Measurements from ENCODE around the gene TFAP2B.

TFAP2B gene

DNA sequence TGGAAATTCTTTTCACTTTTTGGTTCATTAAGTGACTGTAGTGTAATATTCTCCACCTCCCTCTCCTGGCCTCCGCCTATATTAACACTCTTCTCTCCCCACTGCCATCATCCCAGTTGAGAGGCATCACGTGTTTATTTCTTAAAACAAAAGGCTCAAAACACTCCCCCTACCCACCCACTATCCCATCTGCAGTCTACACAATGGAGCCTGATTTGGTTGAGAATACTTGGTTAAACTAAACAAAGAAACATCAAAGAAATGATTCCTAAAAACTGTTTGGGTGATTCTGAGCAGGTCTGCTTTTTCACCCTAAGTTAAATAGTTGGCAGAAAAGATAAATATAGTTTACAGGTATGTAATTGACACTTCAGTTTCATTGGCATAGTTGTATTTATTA lies 5.9 kb downstream of the TFAP2B start:
- Histone ChIP-seq H2BK120ac (ENCODE audit: insufficient read depth, low read length, poor library complexity) (no peak overlapping the region), H2BK5ac (ENCODE audit: low read depth, low read length, poor library complexity) (no peak overlapping the region), H2BK12ac (ENCODE audit: low read length) (no peak overlapping the region), H3K23ac (ENCODE audit: low read length) (no peak overlapping the region), H3K79me2 (ENCODE audit: control insufficient read depth, insufficient read depth, low read length, poor library complexity) (no peaks in the 10 kb centered on the region), H3K79me1 (ENCODE audit: low read length) (peaks cover 16% of the 10 kb centered on the region), H3K4me3 (ENCODE audit: low read depth, low read length) (no peak overlapping the region), H3K4me2 (ENCODE audit: low read length) (no peak overlapping the region), H2AK5ac (ENCODE audit: low read length) (no peak overlapping the region), H4K8ac (ENCODE audit: low read depth, low read length) (no peak overlapping the region), H3K4me1 (ENCODE audit: control insufficient read depth in 1 of 2, insufficient read depth in 2 of 2, low read length in 2 of 2) (peaks cover 6 to 8% of the 10 kb centered on the region in 2 experiments), H3K4ac (ENCODE audit: low read depth, low read length) (no peak overlapping the region), H2AFZ (ENCODE audit: insufficient read depth, low read length, poor library complexity) (no peak overlapping the region), H3K9me3 (ENCODE audit: insufficient read depth, low read depth, low read length) (no peaks in the 10 kb centered on the region), H3K27ac (ENCODE audit: low read depth, low read length) (no peak overlapping the region), H4K12ac (ENCODE audit: low read depth, low read length) (no peak overlapping the region), H4K91ac (ENCODE audit: low read depth, low read length) (no peak overlapping the region), H3K36me3 (ENCODE audit: control insufficient read depth in 1 of 2, insufficient read depth in 2 of 2, low read length in 2 of 2) (no peaks in the 10 kb centered on the region), H3K27me3 (ENCODE audit: insufficient read depth, low read length) (peaks cover 8% of the 10 kb centered on the region), H3K9ac (ENCODE audit: low read length) (no peak overlapping the region), H3K18ac (ENCODE audit: low read length) (no peak overlapping the region), H3K14ac (ENCODE audit: low read length) (no peak overlapping the region)
- no peak for DNase-seq
- WGBS (ENCODE audit: extremely low coverage, insufficient coverage, insufficient read length): no CpG with 5 or more reads among the region's 2 CpGs

- no peak overlapping the region for H4K8ac ChIP-seq (ENCODE audit: low read depth, low read length)
- H3K23ac ChIP-seq (ENCODE audit: low read length): no peak overlapping the region
- no CpG with 5 or more reads among the region's 16 CpGs for WGBS (ENCODE audit: extremely low coverage, insufficient coverage, insufficient read length)
- no peak overlapping the region for H3K4me3 ChIP-seq (ENCODE audit: low read depth, low read length)
- no peak overlapping the region for H4K12ac ChIP-seq (ENCODE audit: low read depth, low read length)
- no peak overlapping the region for H2AK5ac ChIP-seq (ENCODE audit: low read length)
- no peaks in the 10 kb centered on the region for H3K79me2 ChIP-seq (ENCODE audit: control insufficient read depth, insufficient read depth, low read length, poor library complexity)
- no peak overlapping the region for H3K4ac ChIP-seq (ENCODE audit: low read depth, low read length)
- peaks cover 8% of the 10 kb centered on the region for H3K79me1 ChIP-seq (ENCODE audit: low read length)
- no peak for DNase-seq
- H3K27me3 ChIP-seq (ENCODE audit: insufficient read depth, low read length): peaks cover 8% of the 10 kb centered on the region
- no peak overlapping the region for H3K18ac ChIP-seq (ENCODE audit: low read length)
- H4K91ac ChIP-seq (ENCODE audit: low read depth, low read length): no peak overlapping the region
- H3K4me2 ChIP-seq (ENCODE audit: low read length): no peak overlapping the region
- no peak overlapping the region for H3K9ac ChIP-seq (ENCODE audit: low read length)
- H2BK12ac ChIP-seq (ENCODE audit: low read length): no peak overlapping the region
- H2AFZ ChIP-seq (ENCODE audit: insufficient read depth, low read length, poor library complexity): no peak overlapping the region
- H3K36me3 ChIP-seq (ENCODE audit: control insufficient read depth in 1 of 2, insufficient read depth in 2 of 2, low read length in 2 of 2): no peaks in the 10 kb centered on the region
- H2BK120ac ChIP-seq (ENCODE audit: insufficient read depth, low read length, poor library complexity): no peak overlapping the region
- no peaks in the 10 kb centered on the region for H3K9me3 ChIP-seq (ENCODE audit: insufficient read depth, low read depth, low read length)
- no peak overlapping the region for H3K14ac ChIP-seq (ENCODE audit: low read length)
- H3K27ac ChIP-seq (ENCODE audit: low read depth, low read length): no peak overlapping the region
- H2BK5ac ChIP-seq (ENCODE audit: low read depth, low read length, poor library complexity): no peak overlapping the region
- H3K4me1 ChIP-seq (ENCODE audit: control insufficient read depth in 1 of 2, insufficient read depth in 2 of 2, low read length in 2 of 2): peaks cover 5 to 6% of the 10 kb centered on the region in 2 experiments
Measured at GRCh38 chr6:50825375-50826036, 6.8 kb downstream of the TFAP2B start.

DNA sequence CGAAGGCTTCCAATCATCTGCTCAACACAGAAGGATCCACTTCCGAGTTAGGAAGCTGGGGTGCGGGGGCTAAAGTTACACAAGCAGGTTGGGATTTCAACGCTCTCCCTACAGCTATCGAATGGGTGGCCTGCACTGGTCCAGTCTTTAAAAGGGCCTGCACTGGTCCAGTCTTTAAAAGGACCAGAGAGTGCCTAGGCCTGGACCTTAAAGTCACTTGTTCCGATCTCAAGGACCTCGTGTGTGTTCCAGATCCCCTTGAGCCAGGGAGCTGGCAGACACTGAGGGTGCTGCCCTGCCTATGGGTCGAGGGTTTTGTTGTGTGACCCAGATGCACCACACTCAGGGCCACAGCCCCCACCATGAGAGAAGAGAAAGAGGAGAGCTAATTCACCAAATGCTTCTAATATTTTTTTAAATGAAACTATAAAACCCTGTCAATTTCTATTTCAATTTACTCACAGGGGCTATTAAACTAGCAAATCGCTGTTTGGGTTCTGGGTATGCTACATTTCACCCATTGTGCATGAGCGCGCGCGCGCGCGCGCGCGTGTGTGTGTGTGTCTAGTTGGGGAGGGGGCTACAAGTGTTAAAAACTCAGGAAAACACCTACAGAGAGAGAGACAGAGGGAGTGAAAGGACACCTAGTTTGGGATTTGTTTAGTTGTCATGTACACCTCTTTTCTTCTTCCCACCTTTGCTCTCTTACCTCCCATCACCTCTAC lies 7.5 kb downstream of the TFAP2B start:
- Histone ChIP-seq H3K18ac (ENCODE audit: low read length) (no peak overlapping the region), H3K14ac (ENCODE audit: low read length) (no peak overlapping the region), H3K4ac (ENCODE audit: low read depth, low read length) (no peak overlapping the region), H2BK12ac (ENCODE audit: low read length) (no peak overlapping the region), H3K23ac (ENCODE audit: low read length) (no peak overlapping the region), H2BK5ac (ENCODE audit: low read depth, low read length, poor library complexity) (no peak overlapping the region), H3K4me1 (ENCODE audit: control insufficient read depth in 1 of 2, insufficient read depth in 2 of 2, low read length in 2 of 2) (peaks cover 5 to 6% of the 10 kb centered on the region in 2 experiments), H4K12ac (ENCODE audit: low read depth, low read length) (no peak overlapping the region), H3K9ac (ENCODE audit: low read length) (no peak overlapping the region), H3K27me3 (ENCODE audit: insufficient read depth, low read length) (peaks cover 8% of the 10 kb centered on the region), H2BK120ac (ENCODE audit: insufficient read depth, low read length, poor library complexity) (no peak overlapping the region), H3K79me1 (ENCODE audit: low read length) (peaks cover 8% of the 10 kb centered on the region), H3K4me2 (ENCODE audit: low read length) (no peak overlapping the region), H3K9me3 (ENCODE audit: insufficient read depth, low read depth, low read length) (no peaks in the 10 kb centered on the region), H3K36me3 (ENCODE audit: control insufficient read depth in 1 of 2, insufficient read depth in 2 of 2, low read length in 2 of 2) (no peaks in the 10 kb centered on the region), H4K8ac (ENCODE audit: low read depth, low read length) (no peak overlapping the region), H4K91ac (ENCODE audit: low read depth, low read length) (no peak overlapping the region), H3K4me3 (ENCODE audit: low read depth, low read length) (no peak overlapping the region), H3K27ac (ENCODE audit: low read depth, low read length) (no peak overlapping the region), H3K79me2 (ENCODE audit: control insufficient read depth, insufficient read depth, low read length, poor library complexity) (no peaks in the 10 kb centered on the region), H2AK5ac (ENCODE audit: low read length) (no peak overlapping the region), H2AFZ (ENCODE audit: insufficient read depth, low read length, poor library complexity) (no peak overlapping the region)
- no peak for DNase-seq
- WGBS (ENCODE audit: extremely low coverage, insufficient coverage, insufficient read length): no CpG with 5 or more reads among the region's 19 CpGs

DNA sequence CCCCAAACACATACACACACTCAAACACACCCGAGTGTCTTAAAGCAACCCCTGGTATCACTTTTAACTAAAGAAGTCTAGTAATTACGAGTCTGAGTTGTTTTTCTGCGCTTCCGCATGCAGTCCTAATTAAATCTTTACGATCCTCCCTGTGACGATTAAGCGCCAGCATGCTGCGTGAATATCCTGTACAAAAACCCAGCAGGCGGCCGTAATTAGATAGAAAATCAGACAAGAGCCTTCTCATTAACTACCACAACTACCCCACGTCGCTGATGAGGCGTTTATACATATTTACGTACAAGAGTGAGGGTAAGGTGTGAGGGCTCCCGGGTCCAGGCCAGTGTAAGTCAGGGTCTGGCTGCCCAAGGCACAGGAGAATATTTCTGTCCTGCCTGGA lies 8.1 kb downstream of the TFAP2B start:
- H3K14ac ChIP-seq (ENCODE audit: low read length): no peak overlapping the region
- whole genome bisulfite sequencing (ENCODE audit: extremely low coverage, insufficient coverage, insufficient read length): no CpG with 5 or more reads among the region's 15 CpGs
- H3K79me2 ChIP-seq (ENCODE audit: control insufficient read depth, insufficient read depth, low read length, poor library complexity): no peaks in the 10 kb centered on the region
- H2BK120ac ChIP-seq (ENCODE audit: insufficient read depth, low read length, poor library complexity): no peak overlapping the region
- peaks cover 5% of the 10 kb centered on the region for H3K79me1 ChIP-seq (ENCODE audit: low read length)
- H4K12ac ChIP-seq (ENCODE audit: low read depth, low read length): no peak overlapping the region
- no peak overlapping the region for H4K8ac ChIP-seq (ENCODE audit: low read depth, low read length)
- H3K27ac ChIP-seq (ENCODE audit: low read depth, low read length): no peak overlapping the region
- H3K4me3 ChIP-seq (ENCODE audit: low read depth, low read length): no peak overlapping the region
- no peak overlapping the region for H2AK5ac ChIP-seq (ENCODE audit: low read length)
- no peaks in the 10 kb centered on the region for H3K9me3 ChIP-seq (ENCODE audit: insufficient read depth, low read depth, low read length)
- H3K36me3 ChIP-seq (ENCODE audit: control insufficient read depth in 1 of 2, insufficient read depth in 2 of 2, low read length in 2 of 2): no peaks in the 10 kb centered on the region
- no peak overlapping the region for H3K4ac ChIP-seq (ENCODE audit: low read depth, low read length)
- no peak overlapping the region for H2BK12ac ChIP-seq (ENCODE audit: low read length)
- no peak overlapping the region for H3K18ac ChIP-seq (ENCODE audit: low read length)
- no peak overlapping the region for H3K4me2 ChIP-seq (ENCODE audit: low read length)
- H2AFZ ChIP-seq (ENCODE audit: insufficient read depth, low read length, poor library complexity): no peak overlapping the region
- H3K4me1 ChIP-seq (ENCODE audit: control insufficient read depth in 1 of 2, insufficient read depth in 2 of 2, low read length in 2 of 2): peaks cover 5 to 6% of the 10 kb centered on the region in 2 experiments
- no peak for DNase-seq
- H3K23ac ChIP-seq (ENCODE audit: low read length): no peak overlapping the region
- H4K91ac ChIP-seq (ENCODE audit: low read depth, low read length): no peak overlapping the region
- H2BK5ac ChIP-seq (ENCODE audit: low read depth, low read length, poor library complexity): no peak overlapping the region
- no peak overlapping the region for H3K9ac ChIP-seq (ENCODE audit: low read length)
- H3K27me3 ChIP-seq (ENCODE audit: insufficient read depth, low read length): peaks cover 8% of the 10 kb centered on the region
